ENCODE data around the gene SLC35F4. TPM values are rescaled to one million over a fixed set of nuclear protein-coding genes. Genes with fewer than 3 reads are reported as not detected.
"Not testable (repeated sequence)": the region's sequence is repeated elsewhere in the genome, so short reads cannot be mapped to it uniquely, and the experiment has no call there.

SLC35F4 gene
- total RNA-seq, 1 experiment from 2014 or later: not detected

DNA sequence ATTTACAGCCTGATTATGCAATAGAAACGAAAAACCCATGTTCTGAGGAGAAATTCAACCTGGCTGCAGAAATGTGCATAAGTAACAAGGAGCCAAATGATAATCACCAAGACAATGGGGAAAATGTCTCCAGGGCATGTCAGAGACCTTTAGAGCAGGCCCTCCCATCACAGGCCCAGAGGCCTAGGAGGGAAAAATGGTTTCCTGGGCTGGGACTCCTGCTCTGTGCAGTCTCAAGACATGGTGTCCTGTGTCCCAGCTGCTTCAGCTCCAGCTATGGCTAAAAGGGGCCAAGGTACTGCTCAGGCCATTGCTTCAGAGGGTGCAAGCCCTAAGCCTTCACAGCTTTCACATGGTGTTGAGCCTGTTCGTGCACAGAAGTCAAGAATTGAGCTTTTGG, 156.0 kb downstream of the SLC35F4 start:
- H3K27me3 Mint-ChIP-seq (ENCODE audit: insufficient read depth, unreplicated experiment): peaks cover 7% of the 10 kb centered on the region
- no peak overlapping the region for H3K4me3 Mint-ChIP-seq (ENCODE audit: unreplicated experiment)
- POLR2A ChIA-PET: no interaction called here

DNA sequence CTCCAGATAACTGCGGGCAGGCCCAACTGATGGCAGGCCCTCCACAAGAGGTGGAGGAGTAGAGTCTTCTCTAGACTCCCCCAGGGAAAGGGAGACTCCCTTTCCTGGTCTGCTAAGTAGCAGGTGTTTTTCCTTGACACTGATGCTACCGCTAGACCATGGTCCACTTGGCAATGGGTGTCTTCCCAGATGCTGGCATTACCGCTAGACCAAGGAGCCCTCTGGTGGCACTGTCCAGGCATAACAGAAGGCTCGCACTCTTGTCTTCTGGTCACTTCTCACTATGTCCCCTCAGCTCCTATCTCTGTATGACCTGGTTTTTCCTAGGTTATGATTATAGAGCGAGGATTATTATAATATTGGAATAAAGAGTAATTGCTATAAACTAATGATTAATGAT, 156.8 kb downstream of the SLC35F4 start:
- H3K36me3 ChIP-seq (ENCODE audit: control insufficient read depth, insufficient read depth, low read length); CTCF ChIA-PET; H3K4me1 ChIP-seq; H3K4me3 ChIP-seq (ENCODE audit: low read depth, low read length); H3K4me3 Mint-ChIP-seq (ENCODE audit: unreplicated experiment); POLR2A ChIA-PET; H3K4me1 Mint-ChIP-seq (ENCODE audit: low read depth, unreplicated experiment); H3K27me3 ChIP-seq (replicated peaks; ENCODE audit: control insufficient read depth, insufficient read depth, low read length); H3K27ac Mint-ChIP-seq (ENCODE audit: unreplicated experiment); intact Hi-C loops (cut with micrococcal nuclease; ENCODE audit: unreplicated experiment); H3K36me3 Mint-ChIP-seq (ENCODE audit: insufficient read depth, unreplicated experiment); BruUV-seq (replicated peaks); H3K9me3 ChIP-seq; H3K27me3 Mint-ChIP-seq (ENCODE audit: insufficient read depth, unreplicated experiment): not testable (repeated sequence)
- peak in 1 of 2 experiments; percentile 8 for DNase-seq
- peaks cover 30% of the 10 kb centered on the region for H3K9me3 Mint-ChIP-seq (ENCODE audit: unreplicated experiment)

More for the DNA sequence above, 156.0 kb downstream of the SLC35F4 start:
- Mint-ChIP-seq H3K4me1 (ENCODE audit: low read depth, unreplicated experiment) (no peaks in the 10 kb centered on the region), H3K36me3 (ENCODE audit: insufficient read depth, unreplicated experiment) (no peaks in the 10 kb centered on the region), H3K27ac (ENCODE audit: unreplicated experiment) (no peak overlapping the region), H3K9me3 (ENCODE audit: unreplicated experiment) (peaks cover 30% of the 10 kb centered on the region)
- no peaks in the 10 kb centered on the region for H3K4me1 ChIP-seq
- TF ChIP-seq, protein P1, sequence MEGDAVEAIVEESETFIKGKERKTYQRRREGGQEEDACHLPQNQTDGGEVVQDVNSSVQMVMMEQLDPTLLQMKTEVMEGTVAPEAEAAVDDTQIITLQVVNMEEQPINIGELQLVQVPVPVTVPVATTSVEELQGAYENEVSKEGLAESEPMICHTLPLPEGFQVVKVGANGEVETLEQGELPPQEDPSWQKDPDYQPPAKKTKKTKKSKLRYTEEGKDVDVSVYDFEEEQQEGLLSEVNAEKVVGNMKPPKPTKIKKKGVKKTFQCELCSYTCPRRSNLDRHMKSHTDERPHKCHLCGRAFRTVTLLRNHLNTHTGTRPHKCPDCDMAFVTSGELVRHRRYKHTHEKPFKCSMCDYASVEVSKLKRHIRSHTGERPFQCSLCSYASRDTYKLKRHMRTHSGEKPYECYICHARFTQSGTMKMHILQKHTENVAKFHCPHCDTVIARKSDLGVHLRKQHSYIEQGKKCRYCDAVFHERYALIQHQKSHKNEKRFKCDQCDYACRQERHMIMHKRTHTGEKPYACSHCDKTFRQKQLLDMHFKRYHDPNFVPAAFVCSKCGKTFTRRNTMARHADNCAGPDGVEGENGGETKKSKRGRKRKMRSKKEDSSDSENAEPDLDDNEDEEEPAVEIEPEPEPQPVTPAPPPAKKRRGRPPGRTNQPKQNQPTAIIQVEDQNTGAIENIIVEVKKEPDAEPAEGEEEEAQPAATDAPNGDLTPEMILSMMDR (IDR thresholded peaks at IDR 0.05; ENCODE audit: insufficient read depth in 1 of 2, low read depth in 1 of 2, low read length in 1 of 2, severe bottlenecking in 1 of 2, unreplicated experiment in 1 of 2): no peak
- H3K9me3 ChIP-seq: no peaks in the 10 kb centered on the region
- CTCF ChIA-PET: no interaction called here
- DNase-seq: no peak
- H3K4me3 ChIP-seq (ENCODE audit: low read depth, low read length): no peak overlapping the region
- H3K27me3 ChIP-seq (replicated peaks; ENCODE audit: control insufficient read depth, insufficient read depth, low read length): no peaks in the 10 kb centered on the region
- no TSS peak for BruUV-seq (replicated peaks)
- intact Hi-C loops (cut with micrococcal nuclease; ENCODE audit: unreplicated experiment): no loop called here
- H3K36me3 ChIP-seq (ENCODE audit: control insufficient read depth, insufficient read depth, low read length): no peaks in the 10 kb centered on the region

DNA sequence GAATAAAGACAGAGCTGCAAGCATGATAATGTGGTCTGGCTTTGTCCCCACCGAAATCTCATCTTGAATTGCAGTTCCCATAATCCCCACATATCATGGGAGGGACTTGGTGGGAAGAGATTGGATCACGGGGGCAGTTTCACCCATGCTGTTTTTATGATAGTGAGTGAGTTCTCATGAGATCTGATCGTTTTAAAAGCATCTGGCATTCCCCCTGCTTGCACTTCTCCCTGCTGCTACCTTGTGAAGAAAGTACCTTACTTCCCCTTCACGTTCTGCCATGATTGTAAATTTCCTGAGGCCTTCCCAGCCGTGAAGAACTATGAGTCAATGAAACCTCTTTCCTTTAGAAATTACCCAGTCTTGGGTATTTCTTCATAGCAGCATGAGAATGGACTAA, 158.7 kb downstream of the SLC35F4 start:
- Mint-ChIP-seq H3K27me3 (ENCODE audit: insufficient read depth, unreplicated experiment) (no peaks in the 10 kb centered on the region), H3K36me3 (ENCODE audit: insufficient read depth, unreplicated experiment) (no peaks in the 10 kb centered on the region), H3K4me1 (ENCODE audit: low read depth, unreplicated experiment) (no peaks in the 10 kb centered on the region), H3K4me3 (ENCODE audit: unreplicated experiment) (no peak overlapping the region), H3K27ac (ENCODE audit: unreplicated experiment) (no peak overlapping the region), H3K9me3 (ENCODE audit: unreplicated experiment) (peaks cover 30% of the 10 kb centered on the region)
- H3K36me3 ChIP-seq (ENCODE audit: control insufficient read depth, insufficient read depth, low read length): no peaks in the 10 kb centered on the region
- no peaks in the 10 kb centered on the region for H3K27me3 ChIP-seq (replicated peaks; ENCODE audit: control insufficient read depth, insufficient read depth, low read length)
- no peak overlapping the region for H3K4me3 ChIP-seq (ENCODE audit: low read depth, low read length)
- no TSS peak for BruUV-seq (replicated peaks)
- no peaks in the 10 kb centered on the region for H3K9me3 ChIP-seq
- ChIA-PET POLR2A (no interaction called here), CTCF (no interaction called here)
- TF ChIP-seq, protein P1 (IDR thresholded peaks at IDR 0.05; ENCODE audit: insufficient read depth in 1 of 2, low read depth in 1 of 2, low read length in 1 of 2, severe bottlenecking in 1 of 2, unreplicated experiment in 1 of 2): no peak
- no peaks in the 10 kb centered on the region for H3K4me1 ChIP-seq
- DNase-seq: no peak
- intact Hi-C loops (cut with micrococcal nuclease; ENCODE audit: unreplicated experiment): no loop called here

DNA sequence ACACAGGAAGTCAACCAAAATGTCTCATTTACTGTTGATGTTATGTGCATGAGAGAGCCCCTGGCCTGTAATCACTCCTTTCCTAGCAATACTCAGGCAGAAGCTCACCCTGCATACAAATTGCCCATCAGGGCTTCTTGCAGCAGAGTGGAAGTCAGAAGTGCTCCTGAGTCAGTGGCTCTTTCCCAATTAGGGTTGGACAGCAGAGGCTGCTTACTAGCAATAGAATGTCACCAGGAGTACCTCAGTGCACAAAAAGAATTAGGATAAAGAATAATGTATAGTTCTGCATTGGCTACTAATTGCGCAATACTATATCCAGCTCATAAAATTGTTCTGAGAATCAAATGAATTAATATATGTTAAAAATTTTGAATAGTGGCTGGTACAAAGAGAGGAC, 161.1 kb downstream of the SLC35F4 start:
- ChIA-PET POLR2A (no interaction called here), CTCF (no interaction called here)
- H3K27me3 Mint-ChIP-seq (ENCODE audit: insufficient read depth, unreplicated experiment): no peaks in the 10 kb centered on the region
- BruUV-seq (replicated peaks): no TSS peak
- H3K4me1 Mint-ChIP-seq (ENCODE audit: low read depth, unreplicated experiment): no peaks in the 10 kb centered on the region
- intact Hi-C loops (cut with micrococcal nuclease; ENCODE audit: unreplicated experiment): loop anchor here (5.0 kb wide), 1 partner anchor 368 kb away; no protein-coding TSS in a partner anchor
- no peaks in the 10 kb centered on the region for H3K36me3 ChIP-seq (ENCODE audit: control insufficient read depth, insufficient read depth, low read length)
- H3K9me3 ChIP-seq: no peaks in the 10 kb centered on the region
- no peak overlapping the region for H3K27ac Mint-ChIP-seq (ENCODE audit: unreplicated experiment)
- H3K4me3 Mint-ChIP-seq (ENCODE audit: unreplicated experiment): no peak overlapping the region
- H3K4me1 ChIP-seq: no peaks in the 10 kb centered on the region
- no peaks in the 10 kb centered on the region for H3K36me3 Mint-ChIP-seq (ENCODE audit: insufficient read depth, unreplicated experiment)
- H3K9me3 Mint-ChIP-seq (ENCODE audit: unreplicated experiment): peaks cover 30% of the 10 kb centered on the region
- TF ChIP-seq, protein P1 (IDR thresholded peaks at IDR 0.05; ENCODE audit: insufficient read depth in 1 of 2, low read depth in 1 of 2, low read length in 1 of 2, severe bottlenecking in 1 of 2, unreplicated experiment in 1 of 2): no peak
- H3K4me3 ChIP-seq (ENCODE audit: low read depth, low read length): no peak overlapping the region
- H3K27me3 ChIP-seq (replicated peaks; ENCODE audit: control insufficient read depth, insufficient read depth, low read length): no peaks in the 10 kb centered on the region
- DNase-seq: no peak

Measured in Caco-2 (cell line).